ENCODE data around the gene ZFYVE1. TPM values are rescaled to one million over a fixed set of nuclear protein-coding genes. Genes with fewer than 3 reads are reported as not detected.

Gene ZFYVE1
- total and polyA plus RNA-seq, 10 of the 15 experiments (the other 5 are each of a cell fraction or from before 2014, with no cell fraction given) = 1.2 to 13.3 (median 6.4) TPM

GRCh38 chr14:72986214-72986613 lies 40.7 kb downstream of the ZFYVE1 start:
- no peak overlapping the region for H2AFZ ChIP-seq (ENCODE audit: control insufficient read depth, low read depth, low read length)
- DNase-seq (ENCODE audit: low read depth, low spot score) (no peak), ATAC-seq (no peak), FAIRE-seq (no peak)
- H3K9ac ChIP-seq (ENCODE audit: control insufficient read depth, insufficient read depth, low read length) = no peak overlapping the region
- ChIA-PET SMC1A (ENCODE audit: uncharacterized antibody, unreplicated experiment) (no interaction called here), RAD21 (ENCODE audit: unreplicated experiment) (no interaction called here), POLR2A (no interaction called here), CTCF (interaction anchor here (0.7 kb wide), 1 partner anchor 320 kb away, joined by 4 read pairs; no protein-coding TSS in a partner anchor)
- in situ Hi-C loops (cut with MboI) = no loop called here
- WGBS (ENCODE audit: insufficient coverage, insufficient replicate concordance, low lambda C conversion rate, missing lambda C conversion rate) = 97% methylated on average over 2 of the region's 3 CpGs
- no peaks in the 10 kb centered on the region for H3K4me1 ChIP-seq (ENCODE audit: control insufficient read depth, insufficient read depth, low read length)
- intact Hi-C loops (cut with micrococcal nuclease; ENCODE audit: unreplicated experiment) = no loop called here
- no peak overlapping the region for H3K27ac ChIP-seq (ENCODE audit: control insufficient read depth, insufficient read depth)
- H3K36me3 ChIP-seq (ENCODE audit: control insufficient read depth in 2 of 2, insufficient read depth in 2 of 2, low read length in 1 of 2) = peaks cover 0 to 4% of the 10 kb centered on the region in 2 experiments; a peak in 1 of 4 replicates
- H3K9me3 ChIP-seq (replicated peaks; ENCODE audit: control insufficient read depth, insufficient read depth, low read length) = no peaks in the 10 kb centered on the region
- H4K20me1 ChIP-seq (ENCODE audit: control insufficient read depth, insufficient read depth) = no peaks in the 10 kb centered on the region
- TF ChIP-seq ELK1 (IDR thresholded peaks at IDR 0.05; ENCODE audit: low read depth, low read length) (no peak), CEBPZ (IDR thresholded peaks at IDR 0.05; ENCODE audit: low read depth, low read length) (no peak), ZNF592 (IDR thresholded peaks at IDR 0.05) (no peak), TCF12 (IDR thresholded peaks at IDR 0.05; ENCODE audit: low read depth, low read length) (no peak), PAX8 (IDR thresholded peaks at IDR 0.05) (no peak), ATF3 (IDR thresholded peaks at IDR 0.05; ENCODE audit: borderline replicate concordance, extremely low read depth, low read depth, low read length) (no peak), KDM1A (IDR thresholded peaks at IDR 0.05; ENCODE audit: borderline replicate concordance) (no peak), ESRRA (IDR thresholded peaks at IDR 0.05; ENCODE audit: low read length) (no peak), POLR2AphosphoS2 (IDR thresholded peaks at IDR 0.05; ENCODE audit: low read depth, low read length) (no peak), GABPA (IDR thresholded peaks at IDR 0.05; ENCODE audit: low read depth) (no peak), ZNF217 (IDR thresholded peaks at IDR 0.05) (no peak), HDGF (IDR thresholded peaks at IDR 0.05) (no peak)
- H3K79me2 ChIP-seq (ENCODE audit: control insufficient read depth, insufficient read depth, low read length) = no peaks in the 10 kb centered on the region
- no peak overlapping the region for H3K4me2 ChIP-seq (ENCODE audit: control insufficient read depth, insufficient read depth)
- no peak overlapping the region for H3K4me3 ChIP-seq
- BruUV-seq (replicated peaks) = no TSS peak
- no peaks in the 10 kb centered on the region for H3K27me3 ChIP-seq (replicated peaks in 1 of 2; ENCODE audit: control insufficient read depth in 2 of 2, insufficient read depth in 2 of 2, low read length in 1 of 2)

All from GM12878 (cell line).